NCI-H2107 treated with DMSO at 0.1 percent for 48 hours (cell line): ENCODE data around the gene DNASE2B.

Experiments used
- DNase-seq: peaks from one replicate; lab custom pipeline; 2025; ENCODE audit not compliant: unreplicated experiment; lab: John Stamatoyannopoulos, UW

Gene DNASE2B, protein sequence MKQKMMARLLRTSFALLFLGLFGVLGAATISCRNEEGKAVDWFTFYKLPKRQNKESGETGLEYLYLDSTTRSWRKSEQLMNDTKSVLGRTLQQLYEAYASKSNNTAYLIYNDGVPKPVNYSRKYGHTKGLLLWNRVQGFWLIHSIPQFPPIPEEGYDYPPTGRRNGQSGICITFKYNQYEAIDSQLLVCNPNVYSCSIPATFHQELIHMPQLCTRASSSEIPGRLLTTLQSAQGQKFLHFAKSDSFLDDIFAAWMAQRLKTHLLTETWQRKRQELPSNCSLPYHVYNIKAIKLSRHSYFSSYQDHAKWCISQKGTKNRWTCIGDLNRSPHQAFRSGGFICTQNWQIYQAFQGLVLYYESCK

GRCh38 chr1:84398175-84399155 lies at the start of gene DNASE2B:
Gene DNASE2B, plus strand, starts transcription at chr1:84398484. Its CDS starts 81 bp downstream, at chr1:84398565.
- DNase-seq, result no peak

DNA sequence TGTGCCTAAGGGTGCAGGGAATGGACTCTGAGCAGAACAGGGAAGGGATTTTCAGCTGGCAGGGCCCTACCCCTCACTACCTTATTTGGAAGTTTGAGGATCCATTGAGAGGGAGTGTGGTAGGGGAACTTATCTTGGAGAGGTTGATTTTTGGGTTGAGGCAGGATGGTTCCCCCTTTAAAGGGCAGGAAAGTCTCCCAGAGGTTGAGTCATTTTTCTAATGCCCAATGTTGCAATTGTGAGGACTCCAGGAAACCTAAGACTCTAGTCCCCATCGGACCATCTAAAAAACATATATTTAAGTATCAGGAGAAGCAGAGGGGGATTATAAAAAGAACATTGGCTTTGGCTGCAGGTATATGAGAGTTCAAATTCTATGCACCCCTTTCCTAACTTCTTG lies 49.5 kb upstream of the DNASE2B start:
- no peak for DNase-seq

DNA sequence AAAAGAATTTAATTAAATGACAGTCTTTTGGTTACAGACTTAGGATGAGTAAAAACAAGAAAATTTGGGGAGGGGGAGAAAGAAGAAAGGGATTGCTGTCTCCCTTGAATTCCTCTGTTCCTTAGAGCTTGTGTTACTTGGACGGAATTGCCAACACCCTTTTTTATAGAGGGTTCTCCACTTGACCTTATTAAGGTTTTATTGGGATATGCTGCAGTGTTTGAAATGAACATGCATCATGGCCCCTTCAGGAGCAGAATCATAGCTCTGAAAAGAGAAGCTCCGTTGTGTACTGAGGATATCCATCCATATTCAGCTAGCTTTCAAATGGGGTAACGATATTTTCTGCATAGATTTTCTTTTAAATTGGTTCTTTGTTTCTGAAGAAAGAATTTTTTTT lies 48.2 kb upstream of the DNASE2B start:
- no peak for DNase-seq

DNA sequence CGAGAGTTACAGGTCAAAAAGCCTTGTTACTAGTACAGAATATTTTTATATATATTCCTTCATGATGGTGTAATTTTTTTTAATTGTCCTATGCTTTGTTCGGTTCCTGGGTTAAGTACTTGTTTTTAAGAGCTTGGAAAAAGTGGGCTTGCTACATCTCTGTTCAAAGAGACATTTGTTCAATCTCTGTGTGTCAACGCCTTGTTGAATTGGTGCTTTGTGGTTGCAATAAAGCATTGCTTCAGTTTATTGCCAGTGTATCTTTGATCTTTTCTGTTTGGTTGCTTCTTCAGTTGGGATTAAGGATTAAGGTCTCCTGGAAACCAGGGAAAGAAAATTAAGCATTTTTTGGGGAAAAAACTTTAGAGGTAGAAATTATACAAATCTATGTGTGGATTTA lies 47.7 kb upstream of the DNASE2B start:
- DNase-seq, result no peak

DNA sequence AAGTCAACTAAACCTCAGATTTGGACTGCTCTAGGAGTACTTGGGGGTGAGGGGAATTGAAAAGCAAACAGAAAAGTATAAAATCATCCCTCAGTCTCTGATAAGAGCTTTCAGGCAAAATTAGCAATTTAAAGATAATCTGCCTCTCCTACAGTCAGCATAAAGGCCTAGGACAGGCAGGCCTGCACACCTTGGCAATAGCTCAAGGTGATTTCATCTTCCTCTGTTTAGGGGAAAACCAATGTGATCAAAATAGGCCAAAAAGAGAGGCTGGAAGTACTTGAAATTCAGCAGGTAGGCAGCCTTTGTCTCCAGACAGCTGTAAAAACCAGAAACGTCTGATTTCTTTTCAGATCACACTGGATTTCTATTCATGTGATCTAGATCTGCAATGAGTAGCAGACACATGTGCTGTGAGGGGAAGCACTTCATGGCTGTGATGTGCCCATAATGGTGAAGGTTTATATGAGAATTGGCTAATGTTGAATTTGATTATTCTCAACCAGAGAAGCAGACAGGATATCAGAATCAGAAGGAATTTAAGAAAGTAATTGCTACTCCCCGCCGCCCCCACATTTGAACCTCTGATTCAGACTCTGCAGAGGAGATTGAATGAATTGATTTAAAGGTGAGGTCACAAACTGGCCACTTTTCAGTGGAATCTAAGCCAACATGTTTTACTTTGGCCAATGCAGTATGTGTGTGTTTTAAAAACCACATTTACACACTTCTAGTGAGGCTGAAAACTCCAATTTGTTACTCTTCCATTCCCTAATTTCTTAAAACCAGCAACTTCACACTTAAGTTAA lies 45.8 kb upstream of the DNASE2B start:
- DNase-seq, result no peak

GRCh38 chr1:84353695-84354094 lies 44.6 kb upstream of the DNASE2B start:
- no peak for DNase-seq

DNA sequence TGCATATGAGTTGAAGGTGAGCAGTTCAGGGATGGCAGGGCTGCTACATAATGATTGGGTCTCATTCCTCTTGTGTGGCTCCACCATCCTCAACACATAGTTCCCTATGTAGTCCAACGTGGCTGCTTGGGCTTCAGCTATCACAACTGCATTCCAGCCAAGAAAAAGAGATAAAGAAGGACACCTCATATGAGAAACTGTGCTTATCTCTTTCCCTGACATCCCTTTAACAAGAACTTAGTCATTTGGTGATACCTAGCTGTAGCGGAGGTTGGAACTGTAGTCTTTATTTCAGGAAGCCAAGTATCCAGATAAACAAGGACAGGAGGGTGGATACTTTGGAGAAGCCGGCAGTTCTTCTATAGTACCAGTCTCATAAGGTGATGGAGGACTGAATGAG lies 42.7 kb upstream of the DNASE2B start:
- no peak for DNase-seq

GRCh38 chr1:84356881-84357280 lies 41.4 kb upstream of the DNASE2B start:
- DNase-seq, result no peak

DNA sequence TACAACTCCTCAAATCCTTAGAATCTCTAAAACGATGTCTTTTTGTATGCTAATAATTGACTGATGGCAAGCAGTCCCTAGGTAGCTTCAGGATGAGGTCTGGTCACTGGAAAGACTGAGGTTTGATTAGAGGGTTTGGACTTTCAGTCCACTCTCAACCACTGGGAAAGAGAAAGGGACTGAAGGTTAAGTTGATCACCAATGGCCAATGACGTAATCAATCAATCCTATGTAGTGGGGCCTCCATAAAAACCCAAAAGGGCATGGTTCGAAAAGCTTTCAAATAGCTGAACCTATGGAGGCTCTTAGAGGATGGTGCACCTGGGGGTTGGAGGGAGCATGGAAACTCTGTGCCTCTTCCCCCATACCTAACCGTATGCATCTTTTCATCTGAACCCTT lies 39.6 kb upstream of the DNASE2B start:
- no peak for DNase-seq

- no peak for DNase-seq
These were observed 38.0 kb upstream of the DNASE2B start for GRCh38 chr1:84360316-84360715.

DNA sequence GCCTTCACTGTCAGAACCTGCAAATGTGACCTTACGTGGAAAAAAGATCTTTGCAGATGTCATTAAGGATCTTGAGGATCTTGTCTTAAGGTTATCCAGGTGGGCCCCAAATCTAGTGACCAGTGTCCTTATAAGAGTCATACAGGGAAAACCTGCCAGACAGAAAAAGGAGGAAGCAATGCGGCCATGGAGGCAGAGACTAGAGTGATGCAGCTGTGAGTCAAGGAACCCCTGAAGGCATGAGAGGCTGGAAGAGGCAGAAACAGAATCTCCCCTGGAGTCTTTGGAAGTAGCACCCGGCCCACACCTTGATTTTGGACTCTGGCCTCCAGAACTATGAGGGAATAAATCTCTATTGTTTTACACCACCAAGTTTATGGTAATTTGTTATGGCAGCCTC lies 36.5 kb upstream of the DNASE2B start:
- no peak for DNase-seq

- peak; percentile 76 for DNase-seq
These were observed 35.3 kb upstream of the DNASE2B start for GRCh38 chr1:84363019-84363418.

- peak; percentile 53 for DNase-seq
These were observed 34.7 kb upstream of the DNASE2B start for GRCh38 chr1:84363622-84364021.

DNA sequence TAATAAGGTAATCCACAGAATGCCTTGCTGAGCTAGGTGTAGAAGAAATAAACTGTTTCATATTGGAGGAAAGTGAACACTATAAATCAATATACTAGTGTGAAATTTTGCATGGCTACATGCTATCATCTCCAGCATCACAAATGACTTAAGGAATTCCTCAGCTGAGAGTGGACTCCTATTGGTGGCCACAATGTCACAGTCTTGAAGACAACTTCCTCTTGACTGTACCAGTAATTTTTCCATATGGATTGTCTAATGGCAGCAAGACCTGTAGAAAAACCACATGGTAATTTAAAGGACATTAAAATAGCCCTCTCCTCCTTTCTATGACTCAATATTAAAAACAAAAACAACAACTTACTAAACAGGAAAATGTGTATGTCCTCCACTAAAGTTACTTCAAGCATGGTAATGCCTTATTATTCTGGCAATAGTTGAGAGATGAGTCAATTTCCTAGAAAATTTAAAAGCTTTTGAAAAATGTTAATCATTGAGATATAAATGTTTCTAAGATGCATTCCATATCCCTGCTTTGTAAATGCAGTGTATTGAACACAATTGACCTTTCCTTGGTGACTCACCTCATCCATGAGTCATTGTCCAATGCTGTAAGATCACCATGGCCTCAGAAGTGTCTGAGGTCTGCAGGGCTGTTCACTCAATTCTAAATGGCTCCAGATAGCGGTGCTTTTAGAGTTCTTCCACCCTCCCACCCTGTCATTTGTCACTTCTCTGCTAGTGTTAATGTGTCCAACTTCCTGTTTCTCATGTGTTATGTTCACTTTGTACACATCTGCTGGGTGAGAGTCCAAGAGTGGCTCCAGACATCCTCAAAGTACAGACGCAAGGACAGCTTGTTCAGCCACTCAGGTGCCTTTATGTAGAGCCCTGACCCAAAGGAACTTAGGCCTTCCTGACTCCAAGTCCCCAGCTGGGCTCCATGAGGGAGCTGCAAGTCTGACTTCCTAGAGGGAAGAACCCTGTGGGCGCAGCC lies 32.8 kb upstream of the DNASE2B start:
- DNase-seq, result no peak

- DNase-seq, result no peak
These were observed 31.5 kb upstream of the DNASE2B start for GRCh38 chr1:84366786-84367185.

DNA sequence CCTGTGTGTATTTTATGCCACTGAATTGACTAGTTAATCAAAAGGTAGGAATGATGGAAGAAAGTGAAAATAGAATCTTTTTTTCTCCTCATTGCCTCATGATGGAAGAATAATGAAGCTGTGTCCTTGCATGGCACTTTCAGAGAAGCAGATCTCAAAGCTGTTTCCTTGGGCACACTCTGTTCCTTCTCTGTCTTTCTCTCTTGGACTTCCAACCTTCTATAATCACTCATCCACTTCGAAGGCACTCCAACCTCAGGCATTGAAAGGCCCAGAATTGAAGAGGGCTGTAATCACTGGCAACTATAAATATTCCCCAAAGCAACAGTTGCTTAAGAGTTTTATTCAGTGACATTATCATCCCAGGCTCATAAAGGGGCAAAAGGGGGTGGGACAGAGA lies 31.1 kb upstream of the DNASE2B start:
- no peak for DNase-seq

GRCh38 chr1:84368441-84368840 lies 29.8 kb upstream of the DNASE2B start:
- no peak for DNase-seq

GRCh38 chr1:84370266-84370665 lies 28.0 kb upstream of the DNASE2B start:
- DNase-seq, result no peak

DNA sequence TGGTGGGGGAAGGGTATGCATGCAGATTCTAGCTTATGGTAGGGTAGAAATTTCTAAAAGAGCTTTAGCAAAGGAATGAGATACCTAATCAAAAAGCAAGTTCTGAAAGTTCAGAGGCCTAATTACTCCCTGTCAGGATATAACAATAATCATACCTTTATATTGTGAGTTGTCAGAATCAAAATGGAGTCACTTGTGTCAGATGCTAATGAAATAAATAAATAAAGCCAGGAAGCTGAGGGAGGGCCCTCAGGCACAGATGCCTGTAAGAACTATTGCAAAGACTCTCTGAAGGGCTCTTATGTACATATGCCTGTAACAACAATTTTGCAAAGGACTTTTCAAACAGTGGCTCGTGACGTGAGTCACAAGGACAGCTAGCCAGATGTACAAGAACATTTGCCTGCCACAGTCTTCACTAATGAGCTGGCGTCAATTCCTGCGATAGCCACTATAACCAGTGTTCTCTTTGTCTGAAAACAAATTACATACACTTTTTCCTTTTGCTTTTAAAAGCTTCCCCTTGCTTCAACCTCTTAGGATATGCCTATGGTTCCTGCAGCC lies 27.4 kb upstream of the DNASE2B start:
- peak; percentile 75 for DNase-seq
